Ishikawa (cell line): ENCODE data around the gene SPEM2.
A peak's percentile ranks its signal among the peaks of the same experiment; 100 is the strongest.

ENCODE experiments used
- CEBPB ChIP-seq: IDR thresholded peaks from 2 replicates; pipeline ENCODE4 v1.6.1; 2012
- CREB1 ChIP-seq: IDR thresholded peaks from 2 replicates; pipeline ENCODE4 v1.6.1; 2012; ENCODE audit warnings: low read depth
- EGR1 ChIP-seq: IDR thresholded peaks from 2 replicates; pipeline ENCODE4 v1.6.1; 2012
- EP300 ChIP-seq: IDR thresholded peaks from 2 replicates; pipeline ENCODE4 v1.6.1; 2012; ENCODE audit warnings: borderline replicate concordance
- FOXM1 ChIP-seq: IDR thresholded peaks from 2 replicates; pipeline ENCODE4 v1.6.1; 2012; ENCODE audit warnings: low read depth, borderline replicate concordance
- MAX ChIP-seq: IDR thresholded peaks from 2 replicates; pipeline ENCODE4 v1.6.1; 2012
- NFIC ChIP-seq: IDR thresholded peaks from 2 replicates; pipeline ENCODE4 v1.6.1; 2012
- RAD21 ChIP-seq: IDR thresholded peaks from 2 replicates; pipeline ENCODE4 v1.6.1; 2012; ENCODE audit warnings: low read depth
- REST ChIP-seq: IDR thresholded peaks from 2 replicates; pipeline ENCODE4 v1.6.1; 2012; ENCODE audit warnings: low read depth, mild to moderate bottlenecking
- TAF1 ChIP-seq: IDR thresholded peaks from 2 replicates; pipeline ENCODE4 v1.6.1; 2012; ENCODE audit warnings: low read depth, mild to moderate bottlenecking
- TCF12 ChIP-seq: IDR thresholded peaks from 2 replicates; pipeline ENCODE4 v1.6.1; 2012; ENCODE audit warnings: low read depth
- TEAD4 ChIP-seq: IDR thresholded peaks from 2 replicates; pipeline ENCODE4 v1.6.1; 2012
- USF1 ChIP-seq: IDR thresholded peaks from 2 replicates; pipeline ENCODE4 v1.6.1; 2012
- YY1 ChIP-seq: IDR thresholded peaks from 2 replicates; pipeline ENCODE4 v1.6.1; 2012; ENCODE audit warnings: low read depth
- ZBTB7A ChIP-seq: IDR thresholded peaks from 2 replicates; pipeline ENCODE4 v1.6.1; 2012; ENCODE audit warnings: low read depth

The SPEM2 gene

GRCh38 chr17:7464081-7464480 lies 38.7 kb downstream of the SPEM2 start:
- TF ChIP-seq ZBTB7A = no peak
- TF ChIP-seq EGR1 = no peak
- no peak for TF ChIP-seq RAD21
- TF ChIP-seq YY1 = no peak
- no peak for TF ChIP-seq CEBPB
- TF ChIP-seq MAX = no peak
- TF ChIP-seq FOXM1 = no peak
- no peak for TF ChIP-seq TEAD4
- no peak for TF ChIP-seq TCF12
- no peak for TF ChIP-seq REST
- no peak for TF ChIP-seq EP300
- TF ChIP-seq NFIC = no peak
- TF ChIP-seq TAF1 = no peak
- no peak for TF ChIP-seq CREB1
- TF ChIP-seq USF1 = no peak

- TF ChIP-seq EP300 = no peak
- TF ChIP-seq EGR1 = no peak
- TF ChIP-seq YY1 = no peak
- TF ChIP-seq TEAD4 = no peak
- TF ChIP-seq CREB1 = no peak
- no peak for TF ChIP-seq CEBPB
- TF ChIP-seq ZBTB7A = no peak
These were observed 40.3 kb downstream of the SPEM2 start for GRCh38 chr17:7465597-7466275.

- TF ChIP-seq CEBPB (no peak), FOXM1 (no peak), MAX (no peak)
These were observed 40.9 kb downstream of the SPEM2 start for GRCh38 chr17:7466318-7466638.

- no peak for TF ChIP-seq FOXM1
- TF ChIP-seq USF1 = no peak
- no peak for TF ChIP-seq REST
- TF ChIP-seq NFIC = peak; percentile 65
- no peak for TF ChIP-seq EP300
- TF ChIP-seq TAF1 = no peak
- TF ChIP-seq RAD21 = no peak
- peak; percentile 83 for TF ChIP-seq YY1
- 0 out of 2 replicates have a peak, but pooled peaks have one; percentile 9 for TF ChIP-seq TEAD4
- TF ChIP-seq TCF12 = no peak
- TF ChIP-seq MAX = no peak
- no peak for TF ChIP-seq CREB1
- TF ChIP-seq ZBTB7A = no peak
- no peak for TF ChIP-seq CEBPB
- no peak for TF ChIP-seq EGR1
These were observed 41.4 kb downstream of the SPEM2 start for GRCh38 chr17:7466639-7467341.

GRCh38 chr17:7467498-7467897 lies 42.1 kb downstream of the SPEM2 start:
- TF ChIP-seq FOXM1 (no peak), TCF12 (no peak), TAF1 (no peak), NFIC (no peak), EGR1 (no peak)

- no peak for TF ChIP-seq YY1
These were observed 42.9 kb downstream of the SPEM2 start for GRCh38 chr17:7468290-7468689.
